AG04449 (cell line): ENCODE data around the gene ELSPBP1.
"Not testable (repeated sequence)": the region's sequence is repeated elsewhere in the genome, so short reads cannot be mapped to it uniquely, and the experiment has no call there.

ENCODE experiments used
- CTCF ChIA-PET: fragments of 350-600 bp; formaldehyde crosslinking; extraction: SDS; loops from one replicate; lab custom pipeline; 2021; ENCODE audit warnings: antibody characterized with exemption; lab: Yijun Ruan, JAX
- POLR2A ChIA-PET: fragments of 400-600, 350-600 bp; formaldehyde crosslinking; extraction: SDS; loops from one replicate; lab custom pipeline; 2020; ENCODE audit warnings: antibody characterized with exemption, inconsistent platforms; lab: Yijun Ruan, JAX
- DNase-seq: peaks from one replicate; pipeline ENCODE4 v3.0.0-alpha.2; 2010; ENCODE audit warnings: low read depth, low spot score
- H3K4me3 ChIP-seq: 2 replicates; pipeline ENCODE4 v1.5.1; 2011; ENCODE audit warnings: low read depth, mild to moderate bottlenecking, control low read depth, low read length
- CTCF ChIP-seq: IDR thresholded peaks from one replicate; pipeline ENCODE4 v1.5.1; 2011; ENCODE audit warnings: mild to moderate bottlenecking, moderate library complexity, low read length, control low read depth, inconsistent platforms; ENCODE audit not compliant: insufficient read depth; ENCODE audit errors: missing control alignments

The ELSPBP1 gene

GRCh38 chr19:48069435-48069834 lies 75.0 kb downstream of the ELSPBP1 start:
- POLR2A ChIA-PET = no interaction called here
- no peak for TF ChIP-seq CTCF
- no peak for DNase-seq
- CTCF ChIA-PET = no interaction called here
- no peak overlapping the region for H3K4me3 ChIP-seq

GRCh38 chr19:48070177-48070769 lies 75.8 kb downstream of the ELSPBP1 start:
- DNase-seq, POLR2A ChIA-PET, CTCF ChIA-PET, H3K4me3 ChIP-seq: not testable (repeated sequence)
